Esophagus (tissue), 2 donors: Measurements from ENCODE around the gene PTPRF. TPM values are rescaled to one million over a fixed set of nuclear protein-coding genes. Genes with fewer than 3 reads are reported as not detected.
"Not testable (repeated sequence)": the region's sequence is repeated elsewhere in the genome, so short reads cannot be mapped to it uniquely, and the experiment has no call there.

Experiments used
- H3K27ac ChIP-seq, 2 donors: one replicate each; pipeline ENCODE4 v1.5.1; 2013; ENCODE audit warnings: low read depth in 2 of 2, mild to moderate bottlenecking in 2 of 2, inconsistent platforms in 1 of 2, low read length in 1 of 2, moderate library complexity in 1 of 2
- H3K27me3 ChIP-seq, 2 donors: one replicate each; pipeline ENCODE4 v1.6.1; 2013; ENCODE audit warnings: low read length in 2 of 2, control low read depth in 1 of 2, mild to moderate bottlenecking in 1 of 2; ENCODE audit not compliant: insufficient read depth in 2 of 2, control insufficient read depth in 1 of 2
- H3K36me3 ChIP-seq, 2 donors: one replicate each; pipeline ENCODE4 v1.6.1; 2013; ENCODE audit warnings: low read length in 1 of 2; ENCODE audit not compliant: control insufficient read depth in 2 of 2, insufficient read depth in 2 of 2
- H3K4me1 ChIP-seq, 2 donors: one replicate each; pipeline ENCODE4 v1.6.1; 2013; ENCODE audit warnings: low read length in 1 of 2; ENCODE audit not compliant: control insufficient read depth in 2 of 2, insufficient read depth in 2 of 2
- H3K4me3 ChIP-seq, 2 donors: one replicate each; pipeline ENCODE4 v1.5.1; 2013; ENCODE audit warnings: low read length in 2 of 2, mild to moderate bottlenecking in 2 of 2, low read depth in 1 of 2, moderate library complexity in 1 of 2
- H3K9me3 ChIP-seq, 2 donors: one replicate each; pipeline ENCODE4 v1.6.1; 2013; ENCODE audit warnings: mild to moderate bottlenecking in 2 of 2, low read depth in 1 of 2, low read length in 1 of 2, moderate library complexity in 1 of 2; ENCODE audit not compliant: control insufficient read depth in 2 of 2, insufficient read depth in 1 of 2
- WGBS, 2 donors: extraction: QIAGEN DNeasy Blood & Tissue Kit; methylation state at CpG; one replicate each; pipeline ENCODE4 v1.1.7; 2013; 5-methylcytosine and 5-hydroxymethylcytosine counted together
- polyA plus RNA-seq, 2 donors: library from polyadenylated mRNA; stranded (reverse); fragments of 200-250 nt; gene quantifications; one replicate each; pipeline ENCODE4 v1.2.3, GENCODE V29; 2013
- donor health status: healthy with polysubstance abuse.
- donor health status: Bipolar disorder and iron deficiency.

The PTPRF gene
- polyA plus RNA-seq, 2 donors: 62.7 to 69.9 TPM

DNA sequence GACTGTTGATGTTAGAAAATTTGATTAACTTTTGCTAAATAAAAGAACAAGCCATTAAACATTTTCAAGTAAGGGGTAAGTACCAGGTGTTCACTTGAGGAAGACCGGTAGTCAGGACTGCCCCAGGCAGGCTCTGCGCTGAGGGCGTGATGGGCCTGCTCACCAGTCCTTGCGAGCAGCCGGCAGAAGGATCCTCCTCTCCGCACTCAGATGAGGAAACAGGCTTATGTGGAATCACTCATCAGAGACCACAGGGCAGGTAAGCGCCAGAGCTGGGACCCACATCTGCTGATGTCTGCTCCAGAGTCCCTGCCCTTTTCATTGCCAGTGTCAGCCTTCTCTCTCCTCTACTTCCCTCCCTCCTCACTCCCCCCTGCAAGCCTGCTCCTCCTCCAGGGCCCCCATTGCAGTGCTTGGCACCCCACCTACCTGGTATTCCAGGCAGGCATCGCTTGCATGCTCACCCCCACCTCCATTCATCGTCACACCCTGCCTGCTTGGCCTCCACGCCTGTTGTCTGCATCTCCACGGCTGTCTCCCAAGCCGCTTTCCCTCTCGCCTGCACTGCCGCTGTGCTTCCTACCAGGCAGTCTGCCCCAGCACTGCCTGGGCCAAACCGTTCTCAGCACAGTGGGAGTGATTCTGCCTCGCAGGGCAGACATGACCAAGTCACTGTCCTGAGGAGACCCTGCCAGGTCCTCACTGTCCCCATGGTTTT, 94.5 kb downstream of the PTPRF start:
- peaks cover 3 to 31% of the 10 kb centered on the region in 2 donors for H3K36me3 ChIP-seq
- 88 to 92% methylated on average over 16 of the region's 16 CpGs for WGBS, 2 donors
- H3K4me1 ChIP-seq: no peaks in the 10 kb centered on the region
- no peak overlapping the region for H3K27ac ChIP-seq
- no peaks in the 10 kb centered on the region for H3K9me3 ChIP-seq
- no peaks in the 10 kb centered on the region for H3K27me3 ChIP-seq
- H3K4me3 ChIP-seq: no peak overlapping the region

DNA sequence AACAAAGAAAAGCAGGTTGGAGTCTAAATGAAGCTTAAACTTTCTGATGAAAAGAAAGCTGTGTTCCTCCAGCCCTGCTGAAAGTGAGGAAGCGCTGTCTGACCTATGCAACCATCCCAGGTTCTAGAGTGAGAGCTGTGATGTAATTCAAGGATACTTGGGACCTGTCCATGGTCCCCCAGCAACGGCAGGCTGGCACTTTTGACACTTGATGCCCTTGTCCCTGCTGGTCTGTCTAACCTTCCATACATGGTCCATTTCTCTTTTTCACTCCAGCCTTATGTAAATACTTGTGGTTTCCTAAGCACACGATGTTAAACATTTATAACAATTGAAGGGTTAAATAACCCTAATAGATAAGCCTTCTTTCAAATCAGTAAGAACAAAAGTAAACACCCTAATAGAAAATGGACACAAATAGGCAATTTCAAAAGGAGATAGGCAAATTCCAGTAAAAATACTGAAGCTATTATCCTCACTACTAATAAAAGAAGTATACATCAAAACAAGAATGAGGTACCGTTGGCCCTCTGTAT, 101.5 kb downstream of the PTPRF start:
- WGBS, 2 donors: 53 to 55% methylated on average over 4 of the region's 4 CpGs
- Histone ChIP-seq H3K27me3 (no peaks in the 10 kb centered on the region), H3K4me1 (no peaks in the 10 kb centered on the region), H3K27ac (no peak overlapping the region), H3K4me3 (no peak overlapping the region), H3K9me3 (no peaks in the 10 kb centered on the region), H3K36me3 (no peaks in the 10 kb centered on the region)

- WGBS, 2 donors: 54 to 60% methylated on average over 5 of the region's 5 CpGs
- no peak overlapping the region for H3K4me3 ChIP-seq
- no peaks in the 10 kb centered on the region for H3K36me3 ChIP-seq
- H3K9me3 ChIP-seq: no peaks in the 10 kb centered on the region
- H3K27me3 ChIP-seq: no peaks in the 10 kb centered on the region
- no peak overlapping the region for H3K27ac ChIP-seq
- no peaks in the 10 kb centered on the region for H3K4me1 ChIP-seq
These were observed 104.0 kb downstream of the PTPRF start for GRCh38 chr1:43634721-43635120.

GRCh38 chr1:43636006-43636641, 105.4 kb downstream of the PTPRF start:
- WGBS, 2 donors: 73 to 76% methylated on average over 5 of the region's 5 CpGs
- Histone ChIP-seq H3K4me1 (no peaks in the 10 kb centered on the region), H3K4me3 (no peak overlapping the region)

GRCh38 chr1:43637267-43637666, 106.6 kb downstream of the PTPRF start:
- Histone ChIP-seq H3K36me3 (no peaks in the 10 kb centered on the region), H3K4me3 (no peak overlapping the region), H3K4me1 (no peaks in the 10 kb centered on the region), H3K27me3 (no peaks in the 10 kb centered on the region), H3K9me3 (no peaks in the 10 kb centered on the region), H3K27ac (no peak overlapping the region)
- WGBS, 2 donors: 87 to 90% methylated on average over 7 of the region's 7 CpGs

More at GRCh38 chr1:43636006-43636641, 105.4 kb downstream of the PTPRF start:
- H3K9me3 ChIP-seq: no peaks in the 10 kb centered on the region
- no peaks in the 10 kb centered on the region for H3K27me3 ChIP-seq
- H3K36me3 ChIP-seq: no peaks in the 10 kb centered on the region
- no peak overlapping the region for H3K27ac ChIP-seq

GRCh38 chr1:43638381-43638780, 107.7 kb downstream of the PTPRF start:
- 92 to 93% methylated on average over 2 to 4 of the region's 4 CpGs for WGBS, 2 donors
- not testable (repeated sequence) for H3K4me3 ChIP-seq, H3K27ac ChIP-seq, H3K36me3 ChIP-seq, H3K27me3 ChIP-seq, H3K9me3 ChIP-seq, H3K4me1 ChIP-seq

GRCh38 chr1:43639976-43640794, 109.5 kb downstream of the PTPRF start:
- Histone ChIP-seq H3K36me3 (no peaks in the 10 kb centered on the region), H3K27ac (no peak overlapping the region), H3K4me1 (no peaks in the 10 kb centered on the region), H3K27me3 (no peaks in the 10 kb centered on the region), H3K4me3 (no peak overlapping the region), H3K9me3 (no peaks in the 10 kb centered on the region)
- WGBS, 2 donors: 52 to 65% methylated on average over 5 of the region's 5 CpGs

GRCh38 chr1:43644558-43644957, 113.9 kb downstream of the PTPRF start:
- no peak overlapping the region for H3K27ac ChIP-seq
- H3K27me3 ChIP-seq: no peaks in the 10 kb centered on the region
- no peaks in the 10 kb centered on the region for H3K9me3 ChIP-seq
- no peak overlapping the region for H3K4me3 ChIP-seq
- H3K36me3 ChIP-seq: no peaks in the 10 kb centered on the region
- H3K4me1 ChIP-seq: no peaks in the 10 kb centered on the region
- WGBS, 2 donors: 39 to 56% methylated on average over 1 of the region's 1 CpG

GRCh38 chr1:43645461-43645860, 114.8 kb downstream of the PTPRF start:
- no peak overlapping the region for H3K27ac ChIP-seq
- no peaks in the 10 kb centered on the region for H3K4me1 ChIP-seq
- 64 to 67% methylated on average over 1 of the region's 1 CpG for WGBS, 2 donors
- H3K4me3 ChIP-seq: no peak overlapping the region
- no peaks in the 10 kb centered on the region for H3K27me3 ChIP-seq
- H3K9me3 ChIP-seq: no peaks in the 10 kb centered on the region
- no peaks in the 10 kb centered on the region for H3K36me3 ChIP-seq
